HG02885 (cell line): Measurements from ENCODE around the gene CASP2.
A peak's percentile ranks its signal among the peaks of the same experiment; 100 is the strongest.

Experiments used
- ATAC-seq: cut with Tn5 transposase; IDR thresholded peaks from one replicate; pipeline ENCODE4 v1.9.1; 2021; ENCODE audit warnings: mild to moderate bottlenecking; ENCODE audit not compliant: unreplicated experiment, poor library complexity

The CASP2 gene

GRCh38 chr7:143287935-143288826 is at the start of gene CASP2:
CASP2 (plus strand) TSS chr7:143288351; CDS start chr7:143288456, 105 bp downstream.
- peak; percentile 89 for ATAC-seq

- no peak for ATAC-seq
Measured at GRCh38 chr7:143239813-143240212, 48.3 kb upstream of the CASP2 start.

- peak; percentile 99 for ATAC-seq
Measured at GRCh38 chr7:143240291-143241168, 47.6 kb upstream of the CASP2 start.

GRCh38 chr7:143242306-143242705 is 45.8 kb upstream of the CASP2 start:
- ATAC-seq: no peak

GRCh38 chr7:143243111-143243510 is 45.0 kb upstream of the CASP2 start:
- ATAC-seq: no peak

- ATAC-seq: no peak
Measured at GRCh38 chr7:143243614-143244013, 44.5 kb upstream of the CASP2 start.

- no peak for ATAC-seq
Measured at GRCh38 chr7:143244321-143244720, 43.8 kb upstream of the CASP2 start.

GRCh38 chr7:143245123-143245522 is 43.0 kb upstream of the CASP2 start:
- ATAC-seq: no peak

GRCh38 chr7:143247372-143247771 is 40.8 kb upstream of the CASP2 start:
- no peak for ATAC-seq

- no peak for ATAC-seq
Measured at GRCh38 chr7:143248761-143249354, 39.3 kb upstream of the CASP2 start.

GRCh38 chr7:143250199-143250598 is 38.0 kb upstream of the CASP2 start:
- no peak for ATAC-seq

- ATAC-seq: no peak
Measured at GRCh38 chr7:143250822-143251221, 37.3 kb upstream of the CASP2 start.

- ATAC-seq: no peak
Measured at GRCh38 chr7:143252006-143252405, 36.1 kb upstream of the CASP2 start.

- ATAC-seq: no peak
Measured at GRCh38 chr7:143255564-143255963, 32.6 kb upstream of the CASP2 start.

GRCh38 chr7:143256325-143256724 is 31.8 kb upstream of the CASP2 start:
- no peak for ATAC-seq

GRCh38 chr7:143256932-143257331 is 31.2 kb upstream of the CASP2 start:
- ATAC-seq: peak; percentile 67

- no peak for ATAC-seq
Measured at GRCh38 chr7:143257501-143257900, 30.6 kb upstream of the CASP2 start.

- ATAC-seq: peak; percentile 42
Measured at GRCh38 chr7:143258831-143259230, 29.3 kb upstream of the CASP2 start.

- no peak for ATAC-seq
Measured at GRCh38 chr7:143259765-143260164, 28.4 kb upstream of the CASP2 start.

- no peak for ATAC-seq
Measured at GRCh38 chr7:143261901-143262300, 26.2 kb upstream of the CASP2 start.
